ENCODE results near the gene DHRS9.
"Not testable (repeated sequence)": the region's sequence is repeated elsewhere in the genome, so short reads cannot be mapped to it uniquely, and the experiment has no call there.

Gene DHRS9

GRCh38 chr2:169095621-169096105 is 26.3 kb downstream of the DHRS9 start:
- no peak for DNase-seq (ENCODE audit: low read depth in 2 of 2)

- no peak for DNase-seq (ENCODE audit: low read depth in 2 of 2)
Measured at GRCh38 chr2:169104848-169105247, 35.5 kb downstream of the DHRS9 start.

GRCh38 chr2:169105476-169105875 is 36.1 kb downstream of the DHRS9 start:
- no peak for DNase-seq (ENCODE audit: low read depth in 2 of 2)

GRCh38 chr2:169106134-169106533 is 36.8 kb downstream of the DHRS9 start:
- DNase-seq (ENCODE audit: low read depth in 2 of 2) = no peak

DNA sequence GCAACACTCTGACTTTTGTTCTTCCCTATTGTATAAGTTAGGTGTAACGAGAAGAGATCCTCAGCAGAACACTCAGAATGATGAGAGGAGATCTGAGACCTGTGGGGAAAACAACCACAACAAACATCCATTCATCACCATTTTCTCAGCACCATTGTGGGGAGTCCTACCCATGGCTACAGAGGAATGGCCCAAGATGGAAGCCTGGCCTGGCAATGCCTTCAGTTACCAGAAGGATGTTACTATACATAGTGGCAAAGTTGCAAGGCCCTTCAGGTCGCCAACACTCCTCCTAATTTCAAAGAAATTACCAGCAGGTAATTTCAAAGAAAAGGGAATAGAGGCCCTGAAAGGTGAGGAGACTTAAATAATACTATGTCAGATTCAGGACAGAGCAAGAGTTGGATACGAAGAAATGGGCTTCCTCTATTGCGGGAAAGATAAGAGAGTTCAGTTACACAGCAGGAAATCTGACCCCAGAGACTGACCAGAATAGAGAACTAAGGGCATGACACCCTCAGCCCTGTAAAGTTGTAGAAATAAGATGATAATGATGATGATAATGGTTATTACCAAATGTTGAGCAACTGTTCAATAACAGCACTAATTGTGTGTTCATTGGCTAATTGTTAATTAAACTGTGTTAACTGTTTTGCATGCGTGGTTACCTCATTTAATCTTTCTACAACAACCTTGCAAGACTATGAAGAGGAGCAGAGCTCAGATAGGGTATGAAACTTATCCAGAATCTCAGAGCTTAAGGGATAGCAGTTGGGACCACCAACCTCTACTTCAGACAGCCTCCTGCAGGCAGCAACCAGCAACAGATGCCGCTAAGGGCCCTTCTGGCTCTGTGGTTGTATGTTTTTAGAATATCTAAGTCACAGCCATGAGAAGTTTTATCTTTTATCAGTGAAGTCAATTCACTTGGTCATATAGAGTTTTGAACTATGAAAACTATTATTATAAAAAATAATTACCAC is 37.5 kb downstream of the DHRS9 start:
- no peak for DNase-seq (ENCODE audit: low read depth in 2 of 2)

DNA sequence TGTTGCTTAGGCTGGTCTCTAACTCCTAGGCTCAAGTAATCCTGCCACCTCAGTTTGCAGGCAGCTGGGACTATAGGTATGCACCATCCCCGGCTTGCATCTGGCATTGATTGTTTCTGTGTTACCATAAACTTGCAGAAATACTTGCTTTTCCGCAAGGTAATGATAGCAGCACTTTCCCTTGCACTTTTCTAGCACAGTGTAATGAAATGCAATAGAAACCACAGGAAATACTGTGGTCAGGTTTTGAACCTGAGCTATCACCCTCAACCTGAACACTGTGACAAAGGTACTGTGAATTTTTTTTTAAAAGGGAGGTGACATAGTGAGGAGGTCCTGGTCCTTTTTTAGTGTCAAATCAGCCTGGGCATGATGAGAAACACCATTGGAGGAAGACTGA is 38.3 kb downstream of the DHRS9 start:
- no peak for DNase-seq (ENCODE audit: low read depth in 2 of 2)

DNA sequence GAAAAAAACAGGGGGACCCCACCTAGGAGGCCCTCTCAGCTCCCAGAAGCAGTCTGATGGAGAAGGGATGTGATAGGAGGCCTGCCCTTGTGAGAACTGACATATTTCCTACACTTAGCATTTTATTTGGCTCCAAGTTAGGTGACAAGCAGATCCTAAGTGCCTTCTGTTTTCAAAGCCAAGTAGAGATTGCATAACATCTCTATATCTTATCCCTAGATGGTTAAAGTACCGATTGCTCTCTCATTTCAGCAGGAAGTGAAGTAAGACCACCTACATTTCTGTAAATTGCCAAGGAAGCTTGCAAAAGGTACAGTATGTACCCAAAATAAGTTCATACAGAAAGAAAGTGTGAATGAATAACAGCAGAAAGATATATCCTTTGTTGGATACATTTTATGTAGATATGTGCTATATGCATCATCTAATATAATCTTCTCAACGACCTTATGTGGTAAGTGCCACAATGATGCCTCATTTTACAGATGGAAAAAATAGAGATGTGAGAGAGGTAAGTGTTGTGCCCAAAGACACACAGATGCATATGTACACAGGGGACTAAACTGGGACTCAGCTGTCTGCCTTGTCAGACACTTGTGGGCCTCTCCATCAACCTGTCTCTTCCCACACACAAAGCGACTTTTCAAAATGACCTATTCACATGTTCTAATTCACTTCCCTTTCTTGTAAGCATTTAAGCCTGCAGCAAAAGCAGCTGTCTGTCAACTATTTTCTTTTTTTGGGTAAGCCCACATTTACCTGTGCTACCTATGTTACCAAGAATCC is 38.9 kb downstream of the DHRS9 start:
- no peak for DNase-seq (ENCODE audit: low read depth in 2 of 2)

DNA sequence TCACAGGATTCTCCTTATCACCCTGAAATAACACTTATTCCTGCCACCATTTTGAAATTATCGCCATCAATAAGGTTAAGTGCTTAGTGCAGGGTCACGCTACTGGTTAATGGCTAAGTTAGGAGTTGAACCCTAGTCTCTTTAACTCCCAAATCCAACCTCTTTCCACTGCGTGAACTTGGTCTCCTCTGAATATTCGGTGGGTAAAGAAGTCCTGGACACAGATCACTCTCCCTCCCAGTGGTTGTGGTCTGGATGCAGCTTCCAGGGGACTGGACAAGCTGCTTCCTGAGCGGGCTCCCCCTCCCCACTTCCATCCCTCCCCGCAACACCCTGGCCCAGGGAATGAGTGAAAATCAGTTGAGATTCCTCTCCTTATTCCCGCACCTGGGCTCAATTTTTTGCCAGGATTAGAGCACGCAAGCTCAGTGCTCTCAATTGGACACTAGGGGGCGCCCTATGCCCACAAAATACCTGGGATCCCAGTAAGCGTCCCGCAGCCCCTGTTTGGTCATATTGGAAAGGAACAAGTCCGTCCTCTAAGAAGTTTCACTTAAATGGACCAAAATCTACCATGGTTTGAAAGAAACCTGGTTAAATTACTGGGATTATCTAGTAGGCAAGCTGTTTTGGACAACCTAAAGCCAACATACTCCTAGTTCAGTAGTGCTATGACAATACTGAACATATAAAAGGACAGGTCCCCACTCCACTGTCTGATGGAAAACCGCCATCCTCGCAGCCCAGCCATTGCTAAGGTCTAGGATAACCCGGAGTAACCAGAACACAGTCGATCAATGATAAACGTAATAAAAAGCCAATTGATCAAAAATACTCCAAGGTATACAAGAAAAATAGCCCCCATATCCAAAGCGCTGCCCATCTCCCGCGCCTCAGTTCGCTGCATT is 40.4 kb downstream of the DHRS9 start:
- peak; percentile 54 to 70 for DNase-seq (ENCODE audit: low read depth in 2 of 2)

DNA sequence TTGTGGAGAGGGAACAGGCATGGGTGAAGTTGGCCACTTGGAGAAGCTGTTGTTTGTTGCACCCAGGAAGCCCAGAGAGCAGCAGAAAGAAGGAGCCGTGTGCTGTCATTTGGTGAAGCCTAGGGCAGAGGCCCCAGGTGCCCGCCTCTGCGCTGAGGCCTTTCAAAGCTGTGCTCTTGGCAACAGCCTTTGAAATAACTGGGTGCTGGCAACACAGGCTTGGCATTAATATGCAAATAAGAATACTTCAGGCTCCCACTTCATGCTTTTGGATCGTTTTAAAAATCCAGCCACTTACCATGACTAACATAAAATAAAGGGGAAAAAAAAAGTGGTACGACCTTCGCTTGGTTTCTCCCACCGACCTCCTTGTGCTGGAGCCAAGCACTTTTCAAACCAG is 41.1 kb downstream of the DHRS9 start:
- no peak for DNase-seq (ENCODE audit: low read depth in 2 of 2)

- no peak for DNase-seq (ENCODE audit: low read depth in 2 of 2)
Measured at GRCh38 chr2:169110916-169111315, 41.6 kb downstream of the DHRS9 start.

GRCh38 chr2:169112841-169113240 is 43.5 kb downstream of the DHRS9 start:
- DNase-seq (ENCODE audit: low read depth in 2 of 2) = no peak

DNA sequence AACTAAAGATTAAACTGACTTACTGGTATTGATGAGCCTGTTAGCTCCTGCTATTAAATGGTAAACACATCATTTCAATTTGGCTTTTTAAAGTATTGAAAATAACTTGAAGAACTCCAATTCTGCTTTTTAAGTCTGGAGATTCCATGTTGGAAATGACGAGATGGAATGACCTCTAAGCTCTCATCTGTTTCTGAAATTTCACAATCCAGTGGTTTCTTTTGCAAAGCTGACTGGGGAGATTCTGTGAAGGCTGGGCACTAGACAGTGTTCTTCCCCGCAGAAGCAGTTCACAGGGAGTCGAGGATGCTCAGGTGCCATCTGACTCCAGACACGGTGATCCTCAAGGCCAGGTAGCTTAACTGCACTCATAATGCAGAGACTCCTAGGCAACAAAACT is 44.7 kb downstream of the DHRS9 start:
- no peak for DNase-seq (ENCODE audit: low read depth in 2 of 2)

GRCh38 chr2:169116327-169116726 is 47.0 kb downstream of the DHRS9 start:
- no peak for DNase-seq (ENCODE audit: low read depth in 2 of 2)

DNA sequence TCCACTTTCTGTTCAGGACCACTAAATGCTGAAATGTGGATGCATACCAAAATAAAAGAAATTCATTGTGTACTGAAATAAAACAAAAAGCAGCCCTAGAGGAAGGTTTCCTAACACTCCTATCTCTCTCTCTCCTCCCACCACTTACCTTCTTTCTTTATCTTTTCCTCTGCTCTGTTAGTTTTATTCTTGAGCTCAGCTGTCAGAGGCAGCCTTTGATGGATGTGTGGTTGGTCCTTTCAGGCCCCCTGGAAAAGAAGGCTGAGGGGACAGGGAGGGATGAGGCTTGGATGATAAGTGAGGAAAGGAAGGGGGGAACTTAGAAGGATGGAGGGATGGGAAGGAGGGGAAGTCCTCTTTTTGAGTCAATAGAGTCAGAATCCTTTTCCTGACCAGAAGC is 47.6 kb downstream of the DHRS9 start:
- DNase-seq (ENCODE audit: low read depth in 2 of 2) = no peak

DNA sequence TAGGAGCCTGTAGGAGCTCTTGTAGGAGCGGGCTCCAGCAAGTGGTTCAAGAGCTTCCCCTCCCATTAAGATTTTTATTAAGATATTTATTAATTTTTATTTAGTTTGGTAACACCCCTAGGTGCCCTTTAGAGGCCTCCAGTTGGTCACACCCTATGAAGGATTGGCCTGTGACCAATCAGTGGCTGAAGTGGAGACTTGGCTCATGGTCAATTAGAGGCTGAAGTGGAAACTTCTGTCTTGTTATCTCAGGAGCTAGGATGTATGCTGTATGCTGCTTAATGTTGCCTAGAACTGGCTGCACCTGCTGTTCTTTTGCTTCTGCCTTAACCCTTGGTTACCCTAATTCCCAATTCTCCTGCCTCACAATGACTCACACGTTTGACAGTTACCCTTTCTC is 48.7 kb downstream of the DHRS9 start:
- DNase-seq (ENCODE audit: low read depth in 2 of 2) = no peak

- no peak for DNase-seq (ENCODE audit: low read depth in 2 of 2)
Measured at GRCh38 chr2:169119123-169119760, 49.9 kb downstream of the DHRS9 start.

DNA sequence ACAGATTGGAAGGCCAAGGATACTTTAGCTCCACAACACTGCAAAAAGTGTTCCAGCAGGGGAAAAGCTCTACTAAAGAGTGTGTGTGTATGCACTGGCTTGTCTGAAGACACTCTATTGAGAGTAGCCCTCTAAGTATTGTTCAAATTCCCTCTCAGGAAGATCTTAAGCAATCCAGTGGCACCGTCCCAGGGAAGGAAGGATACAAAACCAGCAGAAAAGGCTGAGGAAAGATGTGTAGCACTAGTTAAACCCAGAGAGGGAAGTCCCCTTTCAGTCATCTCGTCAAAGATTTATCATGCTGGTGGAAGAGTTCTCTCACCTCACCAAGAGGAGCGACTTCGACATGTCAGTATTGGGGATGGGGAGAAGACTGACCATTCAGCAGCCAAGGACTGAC is 50.5 kb downstream of the DHRS9 start:
- DNase-seq (ENCODE audit: low read depth in 2 of 2) = no peak

DNA sequence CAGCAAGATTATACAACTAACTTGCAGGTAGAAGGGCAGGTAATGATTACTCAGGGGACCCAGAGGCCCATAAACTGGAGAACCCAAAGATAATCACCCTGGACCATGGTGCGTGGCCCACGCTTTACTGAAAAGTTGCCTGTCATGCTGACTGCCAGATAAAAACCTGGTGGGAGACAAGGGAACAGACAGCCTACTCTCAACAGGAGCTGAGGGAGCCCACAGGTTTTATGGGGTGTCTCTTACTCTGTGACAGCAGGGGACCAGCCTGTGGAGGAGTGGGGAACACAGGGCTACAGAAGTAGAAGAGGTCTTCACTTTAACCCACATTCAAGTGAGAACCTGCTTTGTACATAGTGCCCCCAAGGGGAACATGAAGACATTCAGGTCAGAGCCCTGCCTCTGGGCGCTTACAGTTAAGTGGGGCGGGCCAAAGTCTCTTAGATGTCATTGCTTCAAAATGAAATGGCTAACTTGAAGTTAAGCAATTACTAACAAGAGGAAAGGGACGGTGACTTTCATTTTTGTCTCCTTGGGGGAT is 60.4 kb downstream of the DHRS9 start:
- DNase-seq (ENCODE audit: low read depth in 2 of 2) = no peak

GRCh38 chr2:169131587-169132512 is 62.5 kb downstream of the DHRS9 start:
- no peak for DNase-seq (ENCODE audit: low read depth in 2 of 2)

- DNase-seq (ENCODE audit: low read depth in 2 of 2) = not testable (repeated sequence)
Measured at GRCh38 chr2:169134272-169134671, 64.9 kb downstream of the DHRS9 start.
